ENCODE results near the gene SEMA5B. TPM values are rescaled to one million over a fixed set of nuclear protein-coding genes. Genes with fewer than 3 reads are reported as not detected.

The SEMA5B gene
- polyA plus RNA-seq, 1 donor (not counting 4 experiments of a cell fraction or from before 2014, with no cell fraction given): 0.04 TPM

GRCh38 chr3:122961146-122961545 is 66.4 kb downstream of the SEMA5B start:
- TF ChIP-seq CTCF (optimal IDR thresholded peaks at IDR 0.05 in 1 of 3, IDR thresholded peaks at IDR 0.05 in 1 of 3, conservative IDR thresholded peaks at IDR 0.05 in 1 of 3; ENCODE audit: extremely low read depth in 1 of 3, insufficient read depth in 2 of 3, low read length in 3 of 3): no peak
- no peak for TF ChIP-seq EZH2 (IDR thresholded peaks at IDR 0.05; ENCODE audit: low read length)
- H4K20me1 ChIP-seq (ENCODE audit: control insufficient read depth, extremely low read depth, insufficient read depth, low read length): no peaks in the 10 kb centered on the region
- dilution Hi-C loops (cut with MboI; ENCODE audit: extremely low pct_ligation_motif_present, low sequenced_read_pairs): no loop called here
- H2AFZ ChIP-seq (ENCODE audit: control insufficient read depth, low read length): no peak overlapping the region
- FAIRE-seq: no peak
- no peak overlapping the region for H3K4me3 ChIP-seq (ENCODE audit: control insufficient read depth in 2 of 3, extremely low read depth in 1 of 3, insufficient read depth in 2 of 3, low read depth in 1 of 3, low read length in 3 of 3)
- H3K9ac ChIP-seq (ENCODE audit: control insufficient read depth, extremely low read depth, insufficient read depth, low read length): no peak overlapping the region
- peaks cover 12% of the 10 kb centered on the region for H3K27me3 ChIP-seq (ENCODE audit: control insufficient read depth, extremely low read depth, insufficient read depth, low read length)
- H3K4me2 ChIP-seq (ENCODE audit: control insufficient read depth, extremely low read depth, insufficient read depth, low read depth, low read length): no peak overlapping the region
- no peaks in the 10 kb centered on the region for H3K79me2 ChIP-seq (ENCODE audit: control insufficient read depth, insufficient read depth, low read length)
- no peak overlapping the region for H3K27ac ChIP-seq (ENCODE audit: control insufficient read depth, insufficient read depth, low read length)
- H3K4me1 ChIP-seq (ENCODE audit: control insufficient read depth, extremely low read depth, insufficient read depth, low read length): no peaks in the 10 kb centered on the region
- H3K36me3 ChIP-seq (ENCODE audit: control insufficient read depth in 2 of 2, extremely low read depth in 1 of 2, insufficient read depth in 2 of 2, low read length in 2 of 2): no peaks in the 10 kb centered on the region
- H3K9me3 ChIP-seq (ENCODE audit: control insufficient read depth, low read depth, low read length): no peaks in the 10 kb centered on the region
- H3K9me1 ChIP-seq (ENCODE audit: control insufficient read depth, extremely low read depth, insufficient read depth, low read length): no peaks in the 10 kb centered on the region
- DNase-seq (ENCODE audit: low read depth, low spot score): no peak

- Histone ChIP-seq H3K9me3 (ENCODE audit: control insufficient read depth, low read depth, low read length) (no peaks in the 10 kb centered on the region), H3K4me3 (ENCODE audit: control insufficient read depth in 2 of 3, extremely low read depth in 1 of 3, insufficient read depth in 2 of 3, low read depth in 1 of 3, low read length in 3 of 3) (no peak overlapping the region), H3K4me1 (ENCODE audit: control insufficient read depth, extremely low read depth, insufficient read depth, low read length) (no peaks in the 10 kb centered on the region), H2AFZ (ENCODE audit: control insufficient read depth, low read length) (no peak overlapping the region), H3K9ac (ENCODE audit: control insufficient read depth, extremely low read depth, insufficient read depth, low read length) (no peak overlapping the region), H3K27ac (ENCODE audit: control insufficient read depth, insufficient read depth, low read length) (no peak overlapping the region), H3K9me1 (ENCODE audit: control insufficient read depth, extremely low read depth, insufficient read depth, low read length) (no peaks in the 10 kb centered on the region), H4K20me1 (ENCODE audit: control insufficient read depth, extremely low read depth, insufficient read depth, low read length) (no peaks in the 10 kb centered on the region), H3K27me3 (ENCODE audit: control insufficient read depth, extremely low read depth, insufficient read depth, low read length) (peaks cover 12% of the 10 kb centered on the region), H3K4me2 (ENCODE audit: control insufficient read depth, extremely low read depth, insufficient read depth, low read depth, low read length) (no peak overlapping the region), H3K79me2 (ENCODE audit: control insufficient read depth, insufficient read depth, low read length) (no peaks in the 10 kb centered on the region), H3K36me3 (ENCODE audit: control insufficient read depth in 2 of 2, extremely low read depth in 1 of 2, insufficient read depth in 2 of 2, low read length in 2 of 2) (no peaks in the 10 kb centered on the region)
- dilution Hi-C loops (cut with MboI; ENCODE audit: extremely low pct_ligation_motif_present, low sequenced_read_pairs): no loop called here
- DNase-seq (ENCODE audit: low read depth, low spot score) (no peak), FAIRE-seq (no peak)
- TF ChIP-seq EZH2 (IDR thresholded peaks at IDR 0.05; ENCODE audit: low read length) (no peak), CTCF (optimal IDR thresholded peaks at IDR 0.05 in 1 of 3, IDR thresholded peaks at IDR 0.05 in 1 of 3, conservative IDR thresholded peaks at IDR 0.05 in 1 of 3; ENCODE audit: extremely low read depth in 1 of 3, insufficient read depth in 2 of 3, low read length in 3 of 3) (no peak)
Observed at GRCh38 chr3:122960652-122961051, 66.9 kb downstream of the SEMA5B start.
